ENCODE results near the gene ZNF460.

GRCh38 chr19:57327993-57328392 is 47.7 kb downstream of the ZNF460 start:
- no peak for TF ChIP-seq CTCF (conservative IDR thresholded peaks at IDR 0.05)
- TF ChIP-seq ZFX (IDR thresholded peaks at IDR 0.05), result no peak

Data from C4-2B (cell line).